SH-SY5Y (cell line): ENCODE data around the gene TCEA3.

Experiments
- GATA2 ChIP-seq: IDR thresholded peaks from 2 replicates; pipeline ENCODE4 v1.6.1; 2011; ENCODE audit warnings: mild to moderate bottlenecking, low read depth, low read length
- GATA3 ChIP-seq: IDR thresholded peaks from 2 replicates; pipeline ENCODE4 v1.6.1; 2011; ENCODE audit warnings: low read depth, mild to moderate bottlenecking, low read length, moderate library complexity

TCEA3 gene

DNA sequence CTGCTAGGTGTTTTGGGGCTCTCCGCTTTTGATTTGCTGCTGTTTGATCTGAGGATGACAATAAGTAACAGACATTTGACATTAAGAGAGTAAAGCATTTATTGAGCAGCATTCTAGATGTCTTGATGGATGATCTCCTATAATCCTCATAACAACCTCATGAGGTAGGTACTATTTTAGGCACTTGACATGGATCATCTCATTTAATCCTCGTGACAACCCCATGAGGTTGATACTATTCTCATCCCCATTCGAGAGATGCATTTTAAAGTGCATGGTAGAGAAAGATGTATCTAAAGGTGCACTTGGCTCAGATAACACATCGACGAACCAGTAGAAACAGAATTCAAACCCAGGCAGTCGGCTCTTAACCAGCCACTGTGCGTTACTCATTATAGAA, 26.6 kb downstream of the TCEA3 start:
- TF ChIP-seq GATA3 (no peak), GATA2 (no peak)

DNA sequence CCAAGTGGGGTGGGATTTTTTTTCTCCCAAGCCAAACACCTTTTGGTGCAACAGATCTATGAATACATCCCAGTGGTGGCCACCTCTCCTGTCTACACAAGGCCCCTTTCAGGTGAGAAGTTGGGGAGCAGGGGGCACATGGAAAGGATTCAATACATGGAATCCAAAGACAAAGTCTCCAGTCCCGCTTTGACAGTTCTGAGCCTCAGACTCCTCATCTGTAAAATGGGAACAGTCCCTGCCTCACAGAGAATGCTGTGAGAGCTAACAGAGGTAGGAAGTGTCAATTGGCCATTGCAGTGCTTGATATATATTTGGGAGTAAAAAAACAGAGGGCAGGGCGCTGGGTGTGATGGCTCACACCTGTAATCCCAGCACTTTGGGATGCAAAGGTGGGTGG, 28.2 kb downstream of the TCEA3 start:
- TF ChIP-seq GATA2 (no peak), GATA3 (no peak)

DNA sequence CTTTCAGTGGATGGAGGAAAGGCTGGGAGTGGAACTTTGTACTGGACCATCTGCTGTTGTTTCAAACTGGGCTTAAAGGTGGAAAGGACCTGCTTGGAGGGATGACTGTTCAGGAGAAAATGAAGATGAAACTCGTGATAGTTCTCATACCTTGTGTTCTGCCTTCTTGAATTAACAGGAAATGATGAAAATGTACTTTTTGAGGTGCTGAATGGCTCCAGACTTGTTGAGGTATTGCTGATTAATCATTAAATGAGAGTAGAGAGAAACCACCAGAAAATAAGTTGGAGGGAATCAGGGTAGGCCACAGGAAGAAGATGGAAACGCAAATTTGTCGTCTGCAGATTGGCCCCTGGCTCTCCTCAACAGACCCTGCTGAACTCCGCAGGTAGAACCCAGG, 28.7 kb downstream of the TCEA3 start:
- TF ChIP-seq GATA2 (no peak), GATA3 (no peak)

DNA sequence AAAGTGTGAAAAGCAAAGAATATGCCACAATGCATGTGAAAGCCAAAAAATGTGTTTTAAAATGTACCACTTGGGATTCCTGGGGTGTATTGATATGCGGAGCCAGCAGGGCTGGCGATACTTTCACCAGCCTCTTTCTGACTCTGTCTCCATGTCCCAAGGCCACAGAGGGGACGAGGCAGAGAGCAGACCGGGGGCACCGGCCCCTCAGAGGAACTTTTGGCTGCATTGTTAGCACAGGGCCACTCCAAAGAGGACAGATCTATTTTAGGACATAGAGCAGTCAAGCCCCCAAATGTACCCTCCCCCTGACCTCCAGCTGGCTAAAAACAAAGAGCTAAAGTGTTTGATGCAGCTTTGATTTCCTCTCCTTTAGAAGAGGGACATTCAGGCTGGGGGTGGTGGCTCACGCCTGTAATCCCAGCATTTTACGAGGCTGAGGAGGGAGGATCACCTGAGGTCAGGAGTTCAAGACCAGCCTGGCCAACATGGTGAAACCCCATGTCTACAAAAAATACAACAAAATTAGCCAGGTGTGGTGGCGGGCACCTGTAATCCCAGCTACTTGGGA, 29.3 kb downstream of the TCEA3 start:
- no peak for TF ChIP-seq GATA2
- TF ChIP-seq GATA3 = no peak

DNA sequence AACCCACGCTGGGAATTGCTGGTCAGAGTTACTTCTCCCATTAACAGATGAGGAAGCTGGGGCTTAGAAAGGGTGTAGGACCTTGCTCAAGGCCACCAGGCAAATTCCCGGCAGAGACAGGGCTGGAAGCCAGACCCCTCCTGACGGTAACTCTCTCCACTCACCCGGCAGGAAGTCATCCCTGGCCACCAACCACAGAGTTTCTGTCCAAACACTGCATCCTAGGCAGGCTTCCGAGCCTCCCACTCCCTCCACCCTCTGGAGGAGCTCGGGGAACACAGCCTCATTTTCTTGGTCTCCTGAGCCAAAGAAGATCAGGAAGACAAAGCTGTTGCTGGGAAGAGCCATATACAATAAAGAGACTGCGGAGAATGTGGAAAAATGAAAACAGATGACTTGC, 29.9 kb downstream of the TCEA3 start:
- TF ChIP-seq GATA3 (no peak), GATA2 (no peak)

DNA sequence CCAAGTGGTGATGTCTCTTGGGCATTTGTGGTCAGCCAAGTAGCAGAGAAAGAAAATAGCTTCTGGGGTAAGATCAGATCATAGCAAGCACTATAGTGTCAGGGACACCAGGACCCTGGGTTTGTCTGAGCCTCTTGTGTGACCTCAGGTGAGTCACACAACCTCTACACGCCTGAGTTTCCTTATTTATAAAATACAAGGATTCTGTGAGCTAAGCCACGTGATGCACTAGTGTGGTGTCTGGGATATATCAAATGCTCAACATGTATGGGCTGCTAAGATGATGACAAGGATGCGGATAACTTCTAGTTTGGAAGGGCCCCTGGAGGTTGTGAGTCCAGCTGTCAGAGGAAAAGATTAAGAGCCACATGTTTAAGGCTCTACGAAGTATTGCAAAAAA, 30.4 kb downstream of the TCEA3 start:
- TF ChIP-seq GATA3 = no peak
- TF ChIP-seq GATA2 = no peak

DNA sequence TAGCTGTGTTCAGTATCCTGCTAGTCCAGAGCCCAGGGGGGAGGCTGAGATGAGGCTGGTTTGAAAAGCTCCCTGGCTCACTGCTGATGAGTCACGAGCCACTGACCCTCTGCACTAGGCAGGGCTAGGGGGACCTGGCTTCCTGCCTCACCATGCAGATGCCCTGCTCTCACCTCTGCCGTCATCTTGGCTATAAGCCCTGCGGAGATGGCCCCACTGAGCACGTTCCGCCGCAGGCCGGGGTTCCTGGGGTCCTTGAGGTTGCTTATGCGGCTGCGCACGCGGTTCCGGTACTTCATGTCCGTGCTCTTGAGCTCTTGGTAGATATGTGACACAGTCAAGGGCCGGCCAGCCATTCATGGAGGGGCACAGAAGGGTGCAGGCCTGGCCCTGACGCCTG, 30.8 kb downstream of the TCEA3 start:
- no peak for TF ChIP-seq GATA2
- no peak for TF ChIP-seq GATA3

DNA sequence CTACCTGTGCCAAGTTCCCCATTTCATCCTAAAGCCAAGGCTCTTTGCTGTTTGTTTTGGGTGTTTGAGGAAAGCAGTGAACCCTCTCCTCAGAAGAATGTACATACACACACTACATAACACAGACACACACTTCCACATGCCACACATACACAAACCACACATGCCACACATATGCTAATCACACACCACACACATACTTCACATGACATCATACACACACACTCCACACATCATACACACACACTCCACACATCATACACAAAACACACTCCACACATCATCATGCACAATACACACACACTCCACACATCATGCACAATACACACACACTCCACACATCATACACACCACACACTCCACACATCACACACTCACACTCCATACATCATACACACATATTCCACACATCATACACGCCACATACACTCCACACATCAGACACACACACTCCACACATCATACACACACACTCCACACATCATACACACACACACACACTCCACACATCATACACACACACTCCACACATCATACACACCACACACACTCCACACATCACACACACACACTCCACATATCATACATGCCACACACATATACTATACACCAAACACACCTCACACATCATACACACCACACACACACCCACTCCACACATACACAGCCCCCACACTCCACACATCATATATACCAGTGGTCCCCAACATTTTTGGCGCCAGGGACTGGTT, 32.3 kb downstream of the TCEA3 start:
- TF ChIP-seq GATA2 (no peak), GATA3 (no peak)

DNA sequence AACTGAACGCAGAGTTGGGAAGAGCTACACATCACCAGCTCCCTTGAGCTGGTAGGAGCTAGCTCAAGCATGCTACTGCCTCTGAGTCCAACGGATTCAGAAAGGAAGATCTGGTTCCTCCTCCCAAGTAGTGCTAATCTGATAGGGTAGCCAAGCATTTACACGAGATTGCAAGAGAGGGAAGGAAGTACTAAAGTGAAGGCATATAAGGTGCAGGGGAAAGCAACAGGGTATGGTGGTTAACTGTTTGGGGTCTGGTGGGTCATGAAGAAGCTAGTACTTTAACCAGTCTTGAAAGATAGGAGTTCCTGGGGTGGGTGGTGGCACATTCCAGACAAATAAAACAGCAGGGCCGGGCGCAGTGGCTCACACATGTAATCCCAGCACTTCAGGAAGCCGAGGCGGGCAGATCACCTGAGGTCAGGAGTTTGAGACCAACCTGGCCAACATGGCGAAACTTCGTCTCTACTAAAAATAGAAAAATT, 34.7 kb downstream of the TCEA3 start:
- TF ChIP-seq GATA2 = no peak
- no peak for TF ChIP-seq GATA3

DNA sequence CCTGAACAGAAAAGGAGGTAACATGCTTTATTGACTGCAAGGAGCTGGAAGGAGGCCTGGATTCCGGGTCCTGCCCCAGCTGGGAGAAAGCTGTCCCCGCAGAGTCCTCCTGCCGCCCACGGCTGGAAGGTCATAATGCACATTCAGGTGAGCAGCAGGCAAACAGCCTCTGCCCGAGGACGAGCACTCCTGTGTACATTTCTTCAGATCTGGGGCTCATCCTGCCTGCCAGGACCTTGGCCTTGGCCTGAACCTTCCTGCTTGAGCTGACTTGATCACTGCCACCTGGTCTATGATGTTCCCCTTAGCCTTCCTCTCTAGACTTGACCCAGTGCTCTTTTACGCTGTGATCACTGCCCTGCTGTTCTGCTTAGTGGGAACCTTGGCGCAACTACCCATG, 37.1 kb downstream of the TCEA3 start:
- TF ChIP-seq GATA2 (no peak), GATA3 (no peak)

DNA sequence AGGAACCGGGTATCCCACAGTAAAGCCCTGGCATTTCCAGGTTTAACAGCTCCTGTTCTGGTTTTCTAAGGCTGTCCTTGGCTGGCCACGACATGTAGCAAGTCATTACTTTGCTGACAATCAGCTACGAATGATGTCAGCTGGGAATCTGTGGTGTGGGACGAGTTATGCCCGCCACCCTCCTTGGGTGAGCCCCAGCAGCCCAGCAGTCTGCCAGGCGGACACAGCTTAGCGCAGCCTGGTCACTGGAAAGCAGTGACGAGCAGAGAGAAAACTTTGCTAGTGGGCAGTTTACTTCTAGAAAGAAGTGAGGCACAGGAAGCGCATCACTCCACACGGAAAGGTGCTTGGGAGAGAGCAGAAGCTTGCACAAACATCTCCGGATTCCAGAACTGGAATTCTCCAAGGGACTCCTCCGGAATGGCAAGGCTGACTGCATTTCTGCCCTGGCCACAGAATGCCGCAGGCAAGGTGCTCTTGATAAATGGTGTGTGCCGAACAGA, 39.4 kb downstream of the TCEA3 start:
- TF ChIP-seq GATA3 (no peak), GATA2 (no peak)

DNA sequence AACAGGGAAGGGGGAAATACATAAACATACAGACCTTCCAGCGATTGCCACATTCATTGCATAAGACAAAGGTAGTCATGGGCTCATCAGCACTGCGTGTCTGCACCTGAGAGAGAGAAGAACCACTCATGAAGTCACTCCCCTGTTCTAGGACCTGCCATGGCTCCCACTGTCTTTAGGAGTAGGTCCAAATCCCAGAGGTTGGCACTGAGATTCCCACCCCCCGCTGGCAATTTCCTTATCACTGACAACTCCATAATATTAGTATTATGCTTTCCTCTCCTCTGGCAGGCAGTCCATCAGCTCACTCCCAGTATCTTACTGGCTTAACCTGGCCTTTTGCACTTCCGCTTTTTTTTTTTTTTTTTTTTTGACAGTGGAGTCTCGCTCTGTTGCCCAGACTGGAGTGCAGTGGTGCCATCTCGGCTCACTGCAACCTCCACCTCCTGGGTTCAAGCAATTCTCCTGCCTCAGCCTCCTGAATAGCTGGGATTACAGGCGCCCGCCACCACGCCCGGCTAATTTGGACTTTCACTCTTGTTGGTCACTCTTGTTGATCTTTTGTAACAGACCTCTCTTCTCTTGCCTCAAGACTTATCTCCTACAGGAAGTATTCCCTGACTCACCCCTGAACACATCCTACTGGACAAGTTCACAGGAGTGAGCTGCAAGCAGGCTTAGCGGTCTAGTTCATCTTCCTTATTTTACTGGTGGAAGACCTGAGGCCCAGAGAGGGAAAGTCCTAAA, 40.1 kb downstream of the TCEA3 start:
- TF ChIP-seq GATA3 = no peak
- TF ChIP-seq GATA2 = no peak

DNA sequence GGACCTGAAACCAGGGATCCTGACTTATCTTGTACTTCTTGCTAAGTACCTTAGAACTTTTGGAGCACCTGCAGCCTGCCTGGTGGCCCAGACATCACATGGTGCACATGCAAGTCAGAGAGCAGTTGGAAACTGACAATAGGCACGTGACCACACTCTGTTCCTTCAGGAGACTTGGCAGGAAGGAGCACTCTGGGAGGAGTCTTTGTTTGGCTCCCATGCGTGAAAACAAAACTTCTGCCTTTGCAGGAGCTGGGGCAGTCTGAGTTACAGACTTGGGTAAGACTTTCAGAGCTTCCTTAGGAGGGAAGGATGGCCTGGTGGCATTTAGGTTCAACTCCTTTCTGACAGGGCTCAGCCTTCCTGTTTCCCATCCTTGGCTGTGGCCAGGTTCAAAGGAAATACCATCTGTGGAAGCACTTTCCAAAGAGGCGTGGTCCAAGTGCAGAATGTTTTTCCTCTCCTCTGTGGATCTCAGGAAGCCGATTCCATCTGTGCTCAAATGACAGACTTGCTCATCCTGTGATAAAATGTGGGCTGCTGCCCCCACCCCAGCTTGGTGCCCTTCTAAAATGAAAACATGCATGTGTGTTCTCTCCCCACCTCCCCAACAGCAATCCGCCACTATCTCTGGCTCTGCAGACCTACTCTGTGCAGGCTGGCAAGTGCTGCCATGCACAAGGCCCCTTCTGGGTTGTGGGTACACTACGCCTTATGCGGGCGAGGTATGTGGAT, 40.8 kb downstream of the TCEA3 start:
- no peak for TF ChIP-seq GATA2
- TF ChIP-seq GATA3 = no peak

DNA sequence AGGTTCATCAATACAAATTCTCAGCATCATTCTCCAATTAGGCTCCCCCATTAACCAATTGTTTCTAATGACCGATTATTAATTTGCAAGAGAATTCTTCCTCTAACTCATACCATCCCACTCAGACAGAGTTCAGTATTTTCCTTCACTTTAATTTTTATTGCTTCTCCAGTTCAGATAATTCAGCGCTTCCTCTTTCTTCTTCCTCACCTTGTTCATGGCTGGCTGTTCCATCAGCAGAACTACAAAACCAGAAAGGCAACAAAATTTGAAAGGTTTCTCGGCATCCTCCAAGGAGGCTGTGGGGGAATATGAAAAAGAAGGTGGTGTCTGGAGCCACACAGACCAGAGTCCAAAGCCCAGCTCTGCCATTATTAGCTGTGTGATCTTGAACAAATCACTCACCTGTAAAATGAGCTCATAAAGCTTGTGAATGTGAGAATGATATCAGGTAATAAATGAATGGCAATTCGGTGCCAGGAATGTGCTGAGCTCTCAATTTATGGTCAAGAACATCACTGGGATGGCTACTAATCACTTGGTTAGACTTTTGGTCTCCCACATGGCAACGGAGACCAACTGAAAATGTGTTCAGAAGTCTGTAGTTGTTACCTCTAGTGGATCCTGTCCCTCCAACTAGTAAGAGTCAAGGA, 43.2 kb downstream of the TCEA3 start:
- TF ChIP-seq GATA3 = no peak
- TF ChIP-seq GATA2 = no peak

DNA sequence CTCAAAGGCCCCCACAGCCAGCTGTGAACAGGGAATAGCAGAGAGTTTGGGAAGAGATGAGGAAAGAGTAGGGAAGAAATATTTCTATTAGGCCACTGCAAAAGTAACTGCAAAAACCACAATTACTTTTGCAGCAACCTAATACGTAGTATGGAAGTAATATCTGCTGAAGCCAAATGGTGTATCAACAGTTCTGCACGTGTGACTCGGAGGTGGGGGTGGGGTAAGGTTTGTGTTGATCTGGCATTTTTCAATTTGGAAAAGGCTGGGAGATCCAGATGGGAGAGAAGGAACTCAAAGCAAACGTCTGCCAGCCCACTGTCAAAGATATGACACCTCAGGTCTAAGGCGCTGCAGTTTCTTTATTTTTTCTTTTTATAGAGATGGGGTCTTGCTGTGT, 43.8 kb downstream of the TCEA3 start:
- TF ChIP-seq GATA2 (no peak), GATA3 (no peak)
